ENCODE data around the gene SPNS3.

Gene SPNS3

DNA sequence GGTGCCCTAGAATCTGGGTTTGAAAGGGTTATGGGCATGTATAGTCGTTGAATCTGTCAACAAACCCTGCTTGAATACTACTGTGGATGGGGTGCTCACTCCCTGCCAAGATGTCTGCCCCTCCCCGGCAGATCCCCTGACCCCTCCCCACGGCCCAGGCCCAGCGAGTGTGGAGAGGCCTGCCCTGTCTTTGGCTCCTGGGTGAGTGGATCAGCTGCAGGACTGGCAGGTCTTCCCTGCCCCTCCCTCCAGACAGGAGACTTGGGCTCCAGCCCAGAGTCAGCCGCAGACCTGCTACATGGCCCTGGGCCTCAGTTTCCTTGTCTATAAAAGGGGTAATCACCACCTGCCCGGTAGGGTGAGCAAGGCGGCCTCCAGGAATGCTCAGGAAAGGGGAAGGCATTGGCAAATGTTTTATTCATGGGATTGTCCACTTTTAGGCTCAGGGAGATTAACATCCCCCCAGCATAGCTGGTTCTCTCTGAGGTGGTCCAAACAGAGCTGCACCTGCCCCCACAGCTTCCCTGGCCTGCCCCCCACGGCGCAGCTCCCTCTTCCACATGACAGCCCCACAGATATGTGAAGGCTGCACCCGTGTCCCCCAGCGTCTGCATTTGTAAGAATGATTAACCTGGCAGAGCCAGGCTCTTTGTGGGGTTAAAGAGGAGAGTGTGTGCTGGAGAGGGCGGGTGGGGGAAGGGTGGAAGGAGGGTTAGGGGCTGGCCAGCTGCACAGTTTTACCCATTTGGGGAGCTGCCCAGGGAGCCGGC is 46.4 kb downstream of the SPNS3 start:
- no peak overlapping the region for H3K4me3 ChIP-seq (ENCODE audit: low read depth, low read length, poor library complexity, severe bottlenecking)
- H3K27me3 ChIP-seq (ENCODE audit: insufficient read depth, low read length): peaks cover 15% of the 10 kb centered on the region
- H3K9ac ChIP-seq (ENCODE audit: low read length): no peak overlapping the region
- no peaks in the 10 kb centered on the region for H3F3A ChIP-seq (ENCODE audit: insufficient read depth, low read length)
- H4K20me1 ChIP-seq (ENCODE audit: insufficient read depth, low read length): no peaks in the 10 kb centered on the region
- no peak overlapping the region for H3K4me2 ChIP-seq (ENCODE audit: low read length)
- H3K9me3 ChIP-seq (ENCODE audit: low read length): no peaks in the 10 kb centered on the region
- no peaks in the 10 kb centered on the region for H3K36me3 ChIP-seq (ENCODE audit: insufficient read depth, low read length)
- no peaks in the 10 kb centered on the region for H3K4me1 ChIP-seq (ENCODE audit: insufficient read depth, low read length, severe bottlenecking)
- TF ChIP-seq EZH2 (IDR thresholded peaks at IDR 0.05; ENCODE audit: borderline replicate concordance, low read length) (no peak), CTCF (IDR thresholded peaks at IDR 0.05; ENCODE audit: low read length) (no peak)
- H3K27ac ChIP-seq (ENCODE audit: low read depth, low read length, poor library complexity, severe bottlenecking): no peak overlapping the region
- no peaks in the 10 kb centered on the region for H3K9me2 ChIP-seq (ENCODE audit: low read depth, low read length)
- H3K79me2 ChIP-seq (ENCODE audit: insufficient read depth, low read length): no peaks in the 10 kb centered on the region
- H2AFZ ChIP-seq (ENCODE audit: low read length): no peak overlapping the region

- Histone ChIP-seq H4K20me1 (ENCODE audit: insufficient read depth, low read length) (no peaks in the 10 kb centered on the region), H2AFZ (ENCODE audit: low read length) (no peak overlapping the region), H3F3A (ENCODE audit: insufficient read depth, low read length) (no peaks in the 10 kb centered on the region), H3K79me2 (ENCODE audit: insufficient read depth, low read length) (no peaks in the 10 kb centered on the region), H3K4me1 (ENCODE audit: insufficient read depth, low read length, severe bottlenecking) (no peaks in the 10 kb centered on the region), H3K4me2 (ENCODE audit: low read length) (no peak overlapping the region), H3K9ac (ENCODE audit: low read length) (no peak overlapping the region), H3K4me3 (ENCODE audit: low read depth, low read length, poor library complexity, severe bottlenecking) (no peak overlapping the region), H3K9me2 (ENCODE audit: low read depth, low read length) (no peaks in the 10 kb centered on the region), H3K27me3 (ENCODE audit: insufficient read depth, low read length) (peaks cover 15% of the 10 kb centered on the region), H3K27ac (ENCODE audit: low read depth, low read length, poor library complexity, severe bottlenecking) (no peak overlapping the region), H3K36me3 (ENCODE audit: insufficient read depth, low read length) (no peaks in the 10 kb centered on the region), H3K9me3 (ENCODE audit: low read length) (no peaks in the 10 kb centered on the region)
- no peak for TF ChIP-seq EZH2 (IDR thresholded peaks at IDR 0.05; ENCODE audit: borderline replicate concordance, low read length)
- TF ChIP-seq CTCF (IDR thresholded peaks at IDR 0.05; ENCODE audit: low read length): no peak
Observed at GRCh38 chr17:4480929-4481898, 47.5 kb downstream of the SPNS3 start.

DNA sequence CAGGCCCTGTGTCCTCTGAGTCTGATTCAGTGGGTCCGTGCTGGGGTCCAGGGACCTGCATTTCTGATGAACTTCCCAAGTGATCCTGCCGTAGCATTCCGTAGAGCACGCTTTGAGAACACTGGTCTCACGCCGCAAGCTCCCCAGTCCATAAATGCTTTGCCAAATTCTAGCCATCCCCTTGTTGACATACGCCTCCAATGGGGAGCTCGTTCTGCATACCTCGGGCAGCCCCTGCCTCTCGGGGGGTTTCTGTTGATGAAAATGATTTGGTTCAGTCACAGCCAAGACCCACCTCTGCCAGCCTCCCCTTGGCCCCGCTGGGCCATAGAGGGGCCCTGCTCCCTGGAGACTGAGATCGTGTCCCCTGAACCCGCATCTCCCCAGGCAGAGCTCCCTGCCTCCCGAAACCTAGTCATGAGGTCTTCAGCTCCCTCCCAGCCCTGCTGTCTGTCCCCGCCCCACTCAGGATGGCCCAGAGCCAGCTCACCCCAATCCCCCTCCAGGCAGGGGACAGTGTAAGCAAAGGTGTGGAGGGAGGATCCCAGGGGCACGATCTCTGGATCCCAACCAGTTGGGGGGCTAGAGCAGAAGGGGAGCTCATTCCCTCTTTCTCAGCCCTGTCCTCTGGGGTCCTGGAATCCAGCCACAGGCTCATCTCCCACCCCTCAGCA is 48.7 kb downstream of the SPNS3 start:
- Histone ChIP-seq H4K20me1 (ENCODE audit: insufficient read depth, low read length) (no peaks in the 10 kb centered on the region), H3K4me1 (ENCODE audit: insufficient read depth, low read length, severe bottlenecking) (no peaks in the 10 kb centered on the region), H3F3A (ENCODE audit: insufficient read depth, low read length) (no peaks in the 10 kb centered on the region), H3K27ac (ENCODE audit: low read depth, low read length, poor library complexity, severe bottlenecking) (no peak overlapping the region), H3K27me3 (ENCODE audit: insufficient read depth, low read length) (peaks cover 8% of the 10 kb centered on the region; the same call in 1 of the 2 replicates), H3K36me3 (ENCODE audit: insufficient read depth, low read length) (no peaks in the 10 kb centered on the region), H3K4me2 (ENCODE audit: low read length) (no peak overlapping the region), H2AFZ (ENCODE audit: low read length) (no peak overlapping the region), H3K9me2 (ENCODE audit: low read depth, low read length) (no peaks in the 10 kb centered on the region), H3K9ac (ENCODE audit: low read length) (no peak overlapping the region), H3K79me2 (ENCODE audit: insufficient read depth, low read length) (no peaks in the 10 kb centered on the region), H3K4me3 (ENCODE audit: low read depth, low read length, poor library complexity, severe bottlenecking) (no peak overlapping the region), H3K9me3 (ENCODE audit: low read length) (no peaks in the 10 kb centered on the region)
- TF ChIP-seq EZH2 (IDR thresholded peaks at IDR 0.05; ENCODE audit: borderline replicate concordance, low read length) (no peak), CTCF (IDR thresholded peaks at IDR 0.05; ENCODE audit: low read length) (no peak)

Data from OCI-LY1 (cell line).